Measurements from ENCODE around the gene RNF227. TPM values are rescaled to one million over a fixed set of nuclear protein-coding genes. Genes with fewer than 3 reads are reported as not detected.
"Not testable (repeated sequence)": the region's sequence is repeated elsewhere in the genome, so short reads cannot be mapped to it uniquely, and the experiment has no call there.

Gene RNF227
- total RNA-seq, 1 donor from 2014 or later = 4.7 TPM

DNA sequence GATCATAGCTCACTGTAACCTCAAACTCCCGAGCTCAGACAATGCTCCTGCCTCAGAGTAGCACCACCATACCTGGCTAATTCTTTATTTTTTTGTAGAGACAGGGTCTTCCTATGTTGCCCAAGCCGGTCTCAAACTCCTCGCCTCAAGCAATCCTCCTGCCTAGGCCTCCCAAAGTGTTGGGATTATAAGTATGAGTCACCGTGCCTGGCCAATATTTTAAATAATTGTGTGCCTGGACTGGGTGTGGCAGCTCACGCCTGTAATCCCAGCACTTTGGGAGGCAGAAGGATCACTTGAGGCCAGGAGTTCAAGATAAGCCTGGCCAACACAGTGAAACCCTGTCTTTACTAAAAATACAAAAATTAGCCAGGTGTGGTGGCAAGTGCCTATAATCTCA, 51.7 kb downstream of the RNF227 start:
- DNase-seq (ENCODE audit: low read depth) = not testable (repeated sequence)

Other genes with a start within 250 kb of the RNF227 start
- gene TP53, start 228.8 kb downstream of the RNF227 start, total RNA-seq = 29.3 and 53.8 TPM in 2 replicates
- gene WRAP53, start 227.8 kb downstream of the RNF227 start, total RNA-seq = 6.2 and 9.2 TPM in 2 replicates
- gene EFNB3, start 211.1 kb downstream of the RNF227 start, total RNA-seq = 0.69 and 2.9 TPM in 2 replicates
- 0.15 TPM in 1 of 2 replicates, not detected in the other for gene DNAH2, start 198.5 kb downstream of the RNF227 start, total RNA-seq
- gene KDM6B, start 82.1 kb downstream of the RNF227 start, total RNA-seq = 2.8 and 15.9 TPM in 2 replicates
- gene TMEM88, start 61.2 kb downstream of the RNF227 start, total RNA-seq = 0.65 TPM in 1 of 2 replicates, not detected in the other
- gene NAA38, start 58.7 kb downstream of the RNF227 start, total RNA-seq = 27.2 and 80.1 TPM in 2 replicates
- 16.0 and 26.5 TPM in 2 replicates for gene CYB5D1, start 58.3 kb downstream of the RNF227 start, total RNA-seq
- 57.1 and 192 TPM in 2 replicates for gene CHD3, start 27.5 kb downstream of the RNF227 start, total RNA-seq
- 0.20 TPM in 1 of 2 replicates, not detected in the other for gene KCNAB3, start 13.6 kb upstream of the RNF227 start, total RNA-seq
- 37.9 and 95.1 TPM in 2 replicates for gene TRAPPC1, start 15.7 kb upstream of the RNF227 start, total RNA-seq
- 18.0 and 25.4 TPM in 2 replicates for gene CNTROB, start 15.9 kb upstream of the RNF227 start, total RNA-seq
- gene GUCY2D, start 86.3 kb upstream of the RNF227 start, total RNA-seq = not detected in 2 replicates
- 0.20 and 2.1 TPM in 2 replicates for gene ALOX15B, start 122.8 kb upstream of the RNF227 start, total RNA-seq
- gene ALOX12B, start 171.4 kb upstream of the RNF227 start, total RNA-seq = not detected in 2 replicates
- 0.17 TPM in 1 of 2 replicates, not detected in the other for gene ALOXE3, start 202.2 kb upstream of the RNF227 start, total RNA-seq
- gene HES7, start 207.8 kb upstream of the RNF227 start, total RNA-seq = not detected in 2 replicates
- gene PER1, start 236.1 kb upstream of the RNF227 start, total RNA-seq = 4.3 and 34.5 TPM in 2 replicates
- 2.6 and 6.2 TPM in 2 replicates for gene VAMP2, start 246.7 kb upstream of the RNF227 start, total RNA-seq